IPS-18a (cell line): ENCODE measurements around the gene NUDT14.

Experiments
- H3K27ac ChIP-seq: one replicate; pipeline ENCODE4 v1.5.1; 2013; ENCODE audit warnings: low read length
- H3K27me3 ChIP-seq: one replicate; pipeline ENCODE4 v1.6.1; 2013; ENCODE audit warnings: mild to moderate bottlenecking, low read length; ENCODE audit not compliant: control insufficient read depth, insufficient read depth
- H3K36me3 ChIP-seq: one replicate; pipeline ENCODE4 v1.6.1; 2013; ENCODE audit warnings: low read depth, low read length; ENCODE audit not compliant: control insufficient read depth
- H3K4me1 ChIP-seq: one replicate; pipeline ENCODE4 v1.6.1; 2013; ENCODE audit warnings: low read depth, low read length; ENCODE audit not compliant: control insufficient read depth
- H3K4me3 ChIP-seq: one replicate; pipeline ENCODE4 v1.5.1; 2013; ENCODE audit warnings: low read length
- H3K9ac ChIP-seq: one replicate; pipeline ENCODE4 v1.6.1; 2013; ENCODE audit warnings: mild to moderate bottlenecking, low read length, moderate library complexity
- H3K9me3 ChIP-seq: one replicate; pipeline ENCODE4 v1.6.1; 2013; ENCODE audit warnings: low read depth, low read length; ENCODE audit not compliant: control insufficient read depth

NUDT14 gene

DNA sequence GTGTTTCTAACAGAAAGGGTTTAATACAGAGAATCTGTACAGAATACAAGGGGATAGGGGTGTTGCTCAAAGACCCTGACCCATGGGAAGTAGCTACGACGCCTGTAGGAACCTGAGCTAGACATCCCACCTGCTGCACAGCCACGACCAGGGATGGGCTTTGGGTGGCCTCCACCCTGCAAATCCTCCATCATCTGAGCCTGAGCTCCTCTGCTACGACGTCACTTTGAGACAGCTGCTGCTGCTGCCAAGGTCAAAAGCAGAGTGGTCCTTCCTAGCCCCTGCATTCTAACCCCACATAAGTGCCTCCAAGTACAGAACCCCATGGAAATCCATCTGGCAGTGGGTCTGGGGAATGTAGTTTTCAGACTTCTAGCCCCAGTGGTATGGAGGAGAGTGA, 56.3 kb downstream of the NUDT14 start:
- Histone ChIP-seq H3K9ac (no peak overlapping the region), H3K9me3 (peaks cover 7% of the 10 kb centered on the region), H3K36me3 (no peaks in the 10 kb centered on the region), H3K4me1 (no peaks in the 10 kb centered on the region), H3K27me3 (no peaks in the 10 kb centered on the region), H3K27ac (no peak overlapping the region), H3K4me3 (no peak overlapping the region)

GRCh38 chr14:105123981-105124765, 56.9 kb downstream of the NUDT14 start:
- H3K27ac ChIP-seq: no peak overlapping the region
- H3K9me3 ChIP-seq: peaks cover 7% of the 10 kb centered on the region
- H3K4me1 ChIP-seq: no peaks in the 10 kb centered on the region
- H3K36me3 ChIP-seq: no peaks in the 10 kb centered on the region
- H3K9ac ChIP-seq: no peak overlapping the region
- no peak overlapping the region for H3K4me3 ChIP-seq
- no peaks in the 10 kb centered on the region for H3K27me3 ChIP-seq

DNA sequence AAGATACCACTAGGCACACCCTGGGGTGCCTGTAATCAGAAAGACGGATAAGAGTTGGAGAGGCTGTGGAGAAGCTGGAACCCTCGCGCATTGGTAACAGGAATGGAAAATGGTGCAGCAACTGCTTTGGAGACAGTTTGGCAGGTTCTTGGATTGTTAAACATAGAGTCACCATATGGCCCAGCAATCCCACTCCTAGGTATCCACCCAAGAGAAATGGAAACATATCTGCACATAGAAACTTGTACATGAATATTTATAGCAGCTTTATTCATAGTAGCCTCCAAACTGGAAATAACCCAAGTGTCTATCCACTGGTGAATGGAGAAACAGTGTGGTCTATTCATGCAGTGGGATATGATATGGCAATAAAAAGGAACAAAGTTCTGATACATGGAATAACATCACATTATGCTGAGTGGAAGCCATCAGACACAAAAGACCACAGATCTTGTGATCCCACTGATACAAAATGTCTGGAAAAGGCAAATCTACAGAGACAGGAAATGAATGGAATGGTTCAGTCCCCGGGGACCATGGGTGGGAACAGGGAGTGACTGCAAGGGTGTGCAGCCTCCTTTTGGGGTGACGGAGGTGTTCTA, 57.9 kb downstream of the NUDT14 start:
- peaks cover 7% of the 10 kb centered on the region for H3K9me3 ChIP-seq
- H3K4me3 ChIP-seq: no peak overlapping the region
- H3K27ac ChIP-seq: no peak overlapping the region
- H3K36me3 ChIP-seq: no peaks in the 10 kb centered on the region
- H3K9ac ChIP-seq: no peak overlapping the region
- H3K4me1 ChIP-seq: no peaks in the 10 kb centered on the region
- H3K27me3 ChIP-seq: no peaks in the 10 kb centered on the region
